ENCODE results near the gene SEMA4C.

The SEMA4C gene

GRCh38 chr2:96853321-96853720 lies 16.6 kb downstream of the SEMA4C start:
- TF ChIP-seq SIN3A (IDR thresholded peaks at IDR 0.05; ENCODE audit: borderline replicate concordance, insufficient read depth, low read length) (no peak), POLR2AphosphoS5 (IDR thresholded peaks at IDR 0.05; ENCODE audit: low read depth, low read length) (no peak), FOXP2 (optimal IDR thresholded peaks at IDR 0.05; ENCODE audit: borderline replicate concordance, extremely low read depth, extremely low read length, insufficient read depth) (no peak), TAF1 (IDR thresholded peaks at IDR 0.05; ENCODE audit: borderline replicate concordance, insufficient read depth, low read length) (no peak), REST (IDR thresholded peaks at IDR 0.05; ENCODE audit: insufficient read depth in 1 of 2, low read depth in 2 of 2, low read length in 2 of 2) (no peak)

GRCh38 chr2:96852667-96853066 lies 17.2 kb downstream of the SEMA4C start:
- TF ChIP-seq TAF1 (IDR thresholded peaks at IDR 0.05; ENCODE audit: borderline replicate concordance, insufficient read depth, low read length) (no peak), SIN3A (IDR thresholded peaks at IDR 0.05; ENCODE audit: borderline replicate concordance, insufficient read depth, low read length) (no peak), FOXP2 (optimal IDR thresholded peaks at IDR 0.05; ENCODE audit: borderline replicate concordance, extremely low read depth, extremely low read length, insufficient read depth) (no peak), REST (IDR thresholded peaks at IDR 0.05; ENCODE audit: insufficient read depth in 1 of 2, low read depth in 2 of 2, low read length in 2 of 2) (no peak), POLR2AphosphoS5 (IDR thresholded peaks at IDR 0.05; ENCODE audit: low read depth, low read length) (no peak)

- TF ChIP-seq SIN3A (IDR thresholded peaks at IDR 0.05; ENCODE audit: borderline replicate concordance, insufficient read depth, low read length) (no peak), REST (IDR thresholded peaks at IDR 0.05; ENCODE audit: insufficient read depth in 1 of 2, low read depth in 2 of 2, low read length in 2 of 2) (no peak), TAF1 (IDR thresholded peaks at IDR 0.05; ENCODE audit: borderline replicate concordance, insufficient read depth, low read length) (no peak), POLR2AphosphoS5 (IDR thresholded peaks at IDR 0.05; ENCODE audit: low read depth, low read length) (no peak)
Observed at GRCh38 chr2:96848264-96848663, 21.6 kb downstream of the SEMA4C start.

- no peak for TF ChIP-seq TAF1 (IDR thresholded peaks at IDR 0.05; ENCODE audit: borderline replicate concordance, insufficient read depth, low read length)
- no peak for TF ChIP-seq REST (IDR thresholded peaks at IDR 0.05; ENCODE audit: insufficient read depth in 1 of 2, low read depth in 2 of 2, low read length in 2 of 2)
- TF ChIP-seq FOXP2 (optimal IDR thresholded peaks at IDR 0.05; ENCODE audit: borderline replicate concordance, extremely low read depth, extremely low read length, insufficient read depth) = no peak
- TF ChIP-seq POLR2AphosphoS5 (IDR thresholded peaks at IDR 0.05; ENCODE audit: low read depth, low read length) = no peak
- TF ChIP-seq SIN3A (IDR thresholded peaks at IDR 0.05; ENCODE audit: borderline replicate concordance, insufficient read depth, low read length) = no peak
Observed at GRCh38 chr2:96847586-96847985, 22.3 kb downstream of the SEMA4C start.

GRCh38 chr2:96846825-96847224 lies 23.1 kb downstream of the SEMA4C start:
- TF ChIP-seq REST (IDR thresholded peaks at IDR 0.05; ENCODE audit: insufficient read depth in 1 of 2, low read depth in 2 of 2, low read length in 2 of 2) (no peak), FOXP2 (optimal IDR thresholded peaks at IDR 0.05; ENCODE audit: borderline replicate concordance, extremely low read depth, extremely low read length, insufficient read depth) (no peak), POLR2AphosphoS5 (IDR thresholded peaks at IDR 0.05; ENCODE audit: low read depth, low read length) (no peak), TAF1 (IDR thresholded peaks at IDR 0.05; ENCODE audit: borderline replicate concordance, insufficient read depth, low read length) (no peak), SIN3A (IDR thresholded peaks at IDR 0.05; ENCODE audit: borderline replicate concordance, insufficient read depth, low read length) (no peak)

All from PFSK-1 (cell line).